ENCODE results near the gene ENPP3. TPM values are rescaled to one million over a fixed set of nuclear protein-coding genes. Genes with fewer than 3 reads are reported as not detected.

The ENPP3 gene
- 0.13 and 0.22 TPM in 2 replicates for total RNA-seq

GRCh38 chr6:131636880-131637792 is at the start of gene ENPP3:
Gene ENPP3 (plus strand): TSS chr6:131637302. CDS start chr6:131637385, 83 bp downstream.

GRCh38 chr6:131627724-131628682 is 9.1 kb upstream of the ENPP3 start, which contains the start of gene MED23:
Gene MED23 (minus strand): TSS chr6:131628242. CDS start chr6:131628049, 193 bp downstream.

GRCh38 chr6:131710917-131711316 is 73.8 kb downstream of the ENPP3 start, which contains the start of gene CTAGE9:
Gene CTAGE9 (minus strand): TSS chr6:131711017. CDS start chr6:131711017, 0 bp downstream.

Small RNAs within 50 kb of the gene (small RNA-seq; reads per million reads assigned to genes)
- gene MIR548H5: not detected
- gene RNU4-18P: not detected

Other genes with a start within 250 kb of the ENPP3 start
- gene ARG1, start 64.1 kb upstream of the ENPP3 start, total RNA-seq: not detected in 2 replicates
- 48.2 and 48.6 TPM in 2 replicates for gene MED23, start 9.1 kb upstream of the ENPP3 start, total RNA-seq
- not detected in 2 replicates for gene OR2A4, start 64.1 kb downstream of the ENPP3 start, total RNA-seq
- gene CTAGE9, start 73.7 kb downstream of the ENPP3 start, total RNA-seq: not detected in 2 replicates
- gene ENPP1, start 170.7 kb downstream of the ENPP3 start, total RNA-seq: 53.1 and 68.5 TPM in 2 replicates